Smooth muscle cell (in vitro differentiated cells): Measurements from ENCODE around the gene RRP9. TPM values are rescaled to one million over a fixed set of nuclear protein-coding genes. Genes with fewer than 3 reads are reported as not detected.

Source experiments
- DNase-seq: peaks from one replicate; lab custom pipeline; 2025; ENCODE audit not compliant: unreplicated experiment; lab: John Stamatoyannopoulos, UW
- H2AFZ ChIP-seq: fragments of 200-600 bp; sonication (generic); 2 replicates; pipeline ENCODE4 v1.6.0; 2016; ENCODE audit warnings: antibody characterized with exemption, low read depth, mild to moderate bottlenecking
- H3F3A ChIP-seq: fragments of 200-600 bp; sonication (generic); 2 replicates; pipeline ENCODE4 v1.6.0; 2017; ENCODE audit warnings: antibody characterized with exemption, low read depth
- H3K27ac ChIP-seq: fragments of 200-600 bp; sonication (generic); 2 replicates; pipeline ENCODE4 v1.5.1; 2016; ENCODE audit warnings: low read depth, mild to moderate bottlenecking
- H3K27me3 ChIP-seq: fragments of 200-600 bp; sonication (generic); 2 replicates; pipeline ENCODE4 v1.6.1; 2016; ENCODE audit warnings: low read depth, mild to moderate bottlenecking
- H3K36me3 ChIP-seq: fragments of 200-600 bp; sonication (generic); 2 replicates; pipeline ENCODE4 v1.5.1; 2016; ENCODE audit warnings: low read depth
- H3K4me1 ChIP-seq: fragments of 200-600 bp; sonication (generic); 2 replicates; pipeline ENCODE4 v1.5.1; 2016; ENCODE audit warnings: low read depth
- H3K4me2 ChIP-seq: fragments of 200-600 bp; sonication (generic); 2 replicates; pipeline ENCODE4 v1.6.0; 2016; ENCODE audit warnings: mild to moderate bottlenecking
- H3K4me3 ChIP-seq: fragments of 200-600 bp; sonication (generic); 2 replicates; pipeline ENCODE4 v1.5.1; 2016; ENCODE audit warnings: mild to moderate bottlenecking
- H3K79me2 ChIP-seq: fragments of 200-600 bp; sonication (generic); 2 replicates; pipeline ENCODE4 v1.6.0; 2016; ENCODE audit warnings: low read depth, mild to moderate bottlenecking
- H3K9ac ChIP-seq: fragments of 200-600 bp; sonication (generic); 2 replicates; pipeline ENCODE4 v1.6.0; 2016; ENCODE audit warnings: low read depth
- H3K9me3 ChIP-seq: fragments of 200-600 bp; sonication (generic); replicated peaks from 2 replicates; pipeline ENCODE4 v1.5.1; 2016; ENCODE audit warnings: low read depth
- H4K20me1 ChIP-seq: fragments of 200-600 bp; sonication (generic); 2 replicates; pipeline ENCODE4 v1.6.0; 2016; ENCODE audit warnings: low read depth
- CTCF ChIP-seq: fragments of 200-600 bp; sonication (generic); IDR thresholded peaks from 2 replicates; pipeline ENCODE4 v1.5.1; 2017; ENCODE audit warnings: borderline replicate concordance, mild to moderate bottlenecking, antibody characterized with exemption; ENCODE audit not compliant: insufficient read depth, poor library complexity, severe bottlenecking
- WGBS: methylation state at CpG from one replicate; pipeline ENCODE4 v1.1.7; 2016; ENCODE audit warnings: low lambda C conversion rate; 5-methylcytosine and 5-hydroxymethylcytosine counted together
- polyA plus RNA-seq: library from polyadenylated mRNA; unstranded; fragments of >200 nt; fragmentation: Nextera tagmentation; extraction: Ambion mirVana; gene quantifications from 2 replicates; pipeline ENCODE4 v1.2.1, GENCODE V29; 2016
- total RNA-seq: library from RNA; depleted of rRNA; stranded (reverse); fragments of >200 nt; gene quantifications from 2 replicates; pipeline ENCODE4 v1.2.3, GENCODE V29; 2014

Gene RRP9
- total and polyA plus RNA-seq, 2 experiments from 2014 or later: 13.1 to 23.9 TPM

GRCh38 chr3:51983578-51984268 lies 42.0 kb upstream of the RRP9 start:
- Histone ChIP-seq H3K27me3 (no peaks in the 10 kb centered on the region), H3K4me2 (peak overlapping the region; percentile 83), H3K4me3 (peak overlapping the region; percentile 61), H3F3A (no peaks in the 10 kb centered on the region), H4K20me1 (no peaks in the 10 kb centered on the region), H2AFZ (peak overlapping the region; percentile 4), H3K27ac (peak overlapping the region; percentile 96), H3K9me3 (no peaks in the 10 kb centered on the region), H3K9ac (peak overlapping the region; percentile 80), H3K79me2 (peaks cover 19% of the 10 kb centered on the region), H3K36me3 (no peaks in the 10 kb centered on the region), H3K4me1 (peaks cover 17% of the 10 kb centered on the region)
- DNase-seq: no peak
- 79% methylated on average over 21 of the region's 22 CpGs for WGBS
- no peak for TF ChIP-seq CTCF

GRCh38 chr3:51982838-51983577 lies 41.3 kb upstream of the RRP9 start, which contains the start of gene ACY1:
Gene ACY1, plus strand, starts transcription at chr3:51983535. Its CDS starts 530 bp downstream, at chr3:51984065.
- Histone ChIP-seq H3K4me3 (peak within 1 kb of the TSS; percentile 61), H3K27me3 (no peaks in the 10 kb centered on the region), H2AFZ (peak within 1 kb of the TSS; percentile 4), H3K9me3 (no peaks in the 10 kb centered on the region), H3K36me3 (no peaks in the 10 kb centered on the region), H3K9ac (peak within 1 kb of the TSS; percentile 80), H3K27ac (peak within 1 kb of the TSS; percentile 96), H3K4me2 (peak within 1 kb of the TSS; percentile 83), H3K79me2 (peaks cover 19% of the 10 kb centered on the region), H3K4me1 (peaks cover 17% of the 10 kb centered on the region), H3F3A (no peaks in the 10 kb centered on the region), H4K20me1 (no peaks in the 10 kb centered on the region)
- under 1% methylated on average over 62 of the region's 68 CpGs for WGBS
- TF ChIP-seq CTCF: no peak
- peak; percentile 99 for DNase-seq

- Histone ChIP-seq H3K4me1 (peaks cover 17% of the 10 kb centered on the region), H3K4me2 (peak overlapping the region; percentile 83), H3K27me3 (no peaks in the 10 kb centered on the region), H3F3A (no peaks in the 10 kb centered on the region), H3K9ac (peak overlapping the region; percentile 80), H3K4me3 (peak overlapping the region; percentile 61), H2AFZ (peak overlapping the region; percentile 4), H4K20me1 (no peaks in the 10 kb centered on the region), H3K79me2 (peaks cover 19% of the 10 kb centered on the region), H3K36me3 (no peaks in the 10 kb centered on the region), H3K9me3 (no peaks in the 10 kb centered on the region), H3K27ac (peak overlapping the region; percentile 96)
- 4% methylated on average over 4 of the region's 4 CpGs for WGBS
- peak; percentile 42 for TF ChIP-seq CTCF
- no peak for DNase-seq
These were observed 40.7 kb upstream of the RRP9 start for GRCh38 chr3:51982352-51982837.
